ENCODE measurements around the gene NR1D2. TPM values are rescaled to one million over a fixed set of nuclear protein-coding genes. Genes with fewer than 3 reads are reported as not detected.

The NR1D2 gene
- total and polyA plus RNA-seq, 2 experiments from 2014 or later: 12.5 to 18.8 TPM

DNA sequence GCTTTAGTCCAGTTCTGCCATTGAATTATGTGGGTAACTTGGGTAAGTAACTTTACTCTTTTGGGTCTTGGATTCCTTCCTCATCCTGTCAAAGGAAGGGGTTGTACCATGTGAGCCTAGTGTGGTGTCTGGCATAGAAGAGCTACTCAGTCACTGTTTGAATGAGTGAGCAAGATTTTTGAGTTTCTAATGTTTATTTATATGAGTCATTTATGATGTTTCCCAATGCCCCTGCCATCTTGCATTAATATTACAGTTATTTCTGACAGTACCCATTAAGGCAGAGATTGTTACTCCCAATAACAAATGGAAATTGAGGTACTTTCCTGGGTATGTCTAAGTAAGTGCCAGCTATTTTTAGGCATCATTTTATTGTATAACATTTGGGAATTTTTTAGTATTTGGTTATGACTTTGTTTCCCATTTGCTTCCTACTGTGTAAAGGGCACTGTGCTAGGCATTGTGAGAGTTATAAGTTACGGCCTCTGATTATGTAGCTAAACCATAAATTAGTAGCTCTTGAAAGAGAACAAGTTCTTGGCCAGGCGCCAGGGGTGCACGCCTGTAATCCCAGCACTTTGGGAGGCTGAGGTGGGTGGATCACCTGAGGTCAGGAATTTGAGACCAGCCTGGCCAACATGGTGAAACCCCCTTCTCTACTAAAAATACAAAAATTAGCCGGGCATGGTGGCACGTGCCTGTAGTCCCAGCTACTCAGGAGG lies 23.5 kb downstream of the NR1D2 start:
- no peak for TF ChIP-seq CTCF (IDR thresholded peaks at IDR 0.05; ENCODE audit: low read depth, low read length)
- Histone ChIP-seq H3K9me3 (ENCODE audit: low read depth) (no peaks in the 10 kb centered on the region), H3K4me1 (ENCODE audit: low read depth) (peaks cover 6% of the 10 kb centered on the region), H3K27me3 (no peaks in the 10 kb centered on the region), H3K27ac (no peak overlapping the region), H3K4me3 (no peak overlapping the region), H3K36me3 (peaks cover 22% of the 10 kb centered on the region)
- DNase-seq (ENCODE audit: low read depth in 1 of 2, low spot score in 1 of 2): peak in 1 of 2 donors; percentile 32

GRCh38 chr3:23969393-23969792 lies 24.3 kb downstream of the NR1D2 start:
- H3K4me1 ChIP-seq (ENCODE audit: low read depth): peaks cover 6% of the 10 kb centered on the region
- H3K27me3 ChIP-seq: no peaks in the 10 kb centered on the region
- H3K27ac ChIP-seq: peak overlapping the region; percentile 23
- H3K36me3 ChIP-seq: peaks cover 18% of the 10 kb centered on the region
- DNase-seq (ENCODE audit: low read depth in 1 of 2, low spot score in 1 of 2): no peak
- H3K4me3 ChIP-seq: no peak overlapping the region
- H3K9me3 ChIP-seq (ENCODE audit: low read depth): no peaks in the 10 kb centered on the region
- TF ChIP-seq CTCF (IDR thresholded peaks at IDR 0.05; ENCODE audit: low read depth, low read length): no peak

DNA sequence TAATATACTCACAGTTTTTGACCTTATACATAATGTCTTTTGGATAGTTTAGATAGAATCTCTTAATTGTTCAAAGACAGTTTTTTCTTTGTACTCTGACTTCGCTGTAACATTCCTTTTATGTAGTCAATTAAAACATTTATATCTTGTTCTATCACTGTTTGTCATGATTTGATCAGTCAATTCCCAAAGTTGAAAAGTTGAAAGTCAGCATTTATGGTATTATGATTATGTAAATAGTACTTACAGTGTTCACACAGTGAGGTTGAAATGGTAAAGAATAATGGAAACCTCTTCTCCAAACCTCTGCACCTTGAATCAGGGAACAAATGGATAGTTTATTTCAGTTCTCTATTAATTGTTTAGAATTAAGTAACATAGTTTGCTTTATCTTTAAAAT lies 26.6 kb downstream of the NR1D2 start:
- H3K4me3 ChIP-seq: no peak overlapping the region
- no peaks in the 10 kb centered on the region for H3K27me3 ChIP-seq
- peaks cover under 1% of the 10 kb centered on the region for H3K4me1 ChIP-seq (ENCODE audit: low read depth)
- TF ChIP-seq CTCF (IDR thresholded peaks at IDR 0.05; ENCODE audit: low read depth, low read length): no peak
- H3K9me3 ChIP-seq (ENCODE audit: low read depth): no peaks in the 10 kb centered on the region
- H3K27ac ChIP-seq: no peak overlapping the region
- peaks cover 17% of the 10 kb centered on the region for H3K36me3 ChIP-seq
- DNase-seq (ENCODE audit: low read depth in 1 of 2, low spot score in 1 of 2): no peak

DNA sequence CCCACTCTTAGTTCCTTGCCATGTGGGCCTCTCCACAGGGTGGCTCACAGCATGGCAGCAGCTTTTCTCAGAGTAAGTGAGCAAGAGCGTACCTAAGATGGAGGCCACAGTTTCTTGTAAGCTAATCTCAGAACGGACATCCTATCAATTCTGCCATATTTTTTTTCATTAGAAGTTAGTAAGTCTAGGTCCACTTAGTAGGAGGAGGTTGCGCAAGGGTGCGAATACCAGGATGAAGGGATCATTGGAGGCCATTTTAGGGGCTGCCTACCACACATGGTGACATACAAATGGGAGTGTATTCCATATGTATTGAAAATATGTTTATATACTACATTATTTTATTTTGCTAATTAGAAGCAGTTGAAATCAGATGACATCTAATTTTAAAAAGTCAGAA lies 31.5 kb downstream of the NR1D2 start:
- H3K36me3 ChIP-seq: peaks cover 11% of the 10 kb centered on the region
- no peak overlapping the region for H3K4me3 ChIP-seq
- H3K4me1 ChIP-seq (ENCODE audit: low read depth): no peaks in the 10 kb centered on the region
- DNase-seq (ENCODE audit: low read depth in 1 of 2, low spot score in 1 of 2): no peak
- no peak overlapping the region for H3K27ac ChIP-seq
- no peaks in the 10 kb centered on the region for H3K9me3 ChIP-seq (ENCODE audit: low read depth)
- TF ChIP-seq CTCF (IDR thresholded peaks at IDR 0.05; ENCODE audit: low read depth, low read length): no peak
- no peaks in the 10 kb centered on the region for H3K27me3 ChIP-seq

DNA sequence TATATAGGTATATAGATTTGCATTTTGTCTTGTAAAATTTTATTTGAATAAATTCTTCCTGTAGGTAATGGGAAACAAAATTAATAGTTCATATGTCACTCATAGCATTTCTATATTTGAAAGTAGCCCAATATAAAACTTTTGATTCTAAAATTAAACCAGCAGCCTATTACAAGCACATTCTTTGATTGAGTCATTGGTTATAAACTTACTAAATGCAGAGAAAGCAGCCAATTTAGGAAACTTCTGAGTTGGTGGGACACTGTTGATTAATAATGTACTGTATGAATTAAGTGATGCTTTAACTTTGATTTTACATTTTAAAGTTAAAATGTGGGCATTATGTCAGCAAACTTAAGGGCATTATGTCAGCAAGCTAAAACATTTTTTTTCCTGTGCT lies 34.5 kb downstream of the NR1D2 start:
- Histone ChIP-seq H3K27ac (no peak overlapping the region), H3K4me3 (no peak overlapping the region), H3K36me3 (peaks cover 11% of the 10 kb centered on the region), H3K4me1 (ENCODE audit: low read depth) (no peaks in the 10 kb centered on the region), H3K27me3 (no peaks in the 10 kb centered on the region), H3K9me3 (ENCODE audit: low read depth) (no peaks in the 10 kb centered on the region)
- no peak for TF ChIP-seq CTCF (IDR thresholded peaks at IDR 0.05; ENCODE audit: low read depth, low read length)
- DNase-seq (ENCODE audit: low read depth in 1 of 2, low spot score in 1 of 2): no peak
